A673 (cell line): ENCODE data around the gene SPATA16. TPM values are rescaled to one million over a fixed set of nuclear protein-coding genes. Genes with fewer than 3 reads are reported as not detected.

ENCODE experiments used
- BruUV-seq: library from RNA; stranded (reverse); fragments of 400-500 nt; replicated peaks from 2 replicates; lab custom pipeline; 2021; lab: Mats Ljungman, UMichigan
- CTCF ChIA-PET: fragments of 300-600 bp; sonication (Branson Sonifier 250); formaldehyde crosslinking; loops from one replicate; lab custom pipeline; 2022; ENCODE audit warnings: antibody characterized with exemption; lab: Charles Lee
- POLR2A ChIA-PET: fragments of 300-600 bp; sonication (Branson Sonifier 250); formaldehyde crosslinking; loops from one replicate; lab custom pipeline; 2022; ENCODE audit warnings: antibody characterized with exemption; ENCODE audit not compliant: low non-redundant PET; lab: Charles Lee
- DNase-seq: peaks from one replicate; pipeline ENCODE4 v3.0.0-alpha.2; 2015; ENCODE audit warnings: low spot score
- H3K27ac ChIP-seq: fragments of 200-600 bp; sonication (generic); 2 replicates; pipeline ENCODE4 v1.5.1; 2016; ENCODE audit warnings: mixed run types, low read depth, mild to moderate bottlenecking, mixed read lengths, antibody characterized with exemption, low read length; ENCODE audit not compliant: poor library complexity, severe bottlenecking
- H3K27me3 ChIP-seq: fragments of 200-600 bp; sonication (generic); replicated peaks from 2 replicates; pipeline ENCODE4 v1.6.1; 2017; ENCODE audit warnings: mixed run types, low read depth, mild to moderate bottlenecking, mixed read lengths, antibody characterized with exemption, low read length; ENCODE audit not compliant: insufficient read depth, poor library complexity
- H3K36me3 ChIP-seq: fragments of 200-600 bp; sonication (generic); 2 replicates; pipeline ENCODE4 v1.6.1; 2016; ENCODE audit warnings: mixed run types, mild to moderate bottlenecking, mixed read lengths, antibody characterized with exemption, low read length; ENCODE audit not compliant: insufficient read depth, poor library complexity, severe bottlenecking
- H3K4me1 ChIP-seq: fragments of 200-600 bp; sonication (generic); 2 replicates; pipeline ENCODE4 v1.6.1; 2017; ENCODE audit warnings: mixed run types, mild to moderate bottlenecking, mixed read lengths, antibody characterized with exemption, low read length; ENCODE audit not compliant: insufficient read depth, poor library complexity, severe bottlenecking
- H3K4me3 ChIP-seq: fragments of 200-600 bp; sonication (generic); 2 replicates; pipeline ENCODE4 v1.5.1; 2016; ENCODE audit warnings: low read depth, mixed run types, mild to moderate bottlenecking, mixed read lengths, low read length; ENCODE audit not compliant: poor library complexity, severe bottlenecking
- H3K9me3 ChIP-seq: fragments of 200-600 bp; sonication (generic); 2 replicates; pipeline ENCODE4 v1.6.1; 2016; ENCODE audit warnings: mixed run types, low read depth, mild to moderate bottlenecking, mixed read lengths, antibody characterized with exemption, low read length; ENCODE audit not compliant: poor library complexity, severe bottlenecking
- EZH2 ChIP-seq: fragments of 200-600 bp; sonication (generic); IDR thresholded peaks from 2 replicates; pipeline ENCODE4 v1.6.1; 2017; ENCODE audit warnings: borderline replicate concordance, low read depth, mild to moderate bottlenecking, mixed read lengths, antibody characterized with exemption, low read length; ENCODE audit not compliant: poor library complexity, severe bottlenecking
- intact Hi-C: fragments of 100-400 bp; cut with micrococcal nuclease; formaldehyde crosslinking; loops from one replicate; pipeline ENCODE4 v1.10.0; 2022; ENCODE audit not compliant: unreplicated experiment
- total RNA-seq: library from RNA; stranded (reverse); gene quantifications from 2 replicates; pipeline ENCODE4 v1.2.3, GENCODE V29; 2021
- TF ChIP-seq, protein P1 (sequence below): fragments of 300-800, 200-600 bp; sonication (generic); conservative IDR thresholded peaks from 2 replicates; pipeline ENCODE4 v1.5.1; 2017; ENCODE audit warnings: low read depth, mild to moderate bottlenecking, antibody characterized with exemption, low read length, moderate library complexity, mixed read lengths

The SPATA16 gene
- total RNA-seq, 1 experiment from 2014 or later = not detected

DNA sequence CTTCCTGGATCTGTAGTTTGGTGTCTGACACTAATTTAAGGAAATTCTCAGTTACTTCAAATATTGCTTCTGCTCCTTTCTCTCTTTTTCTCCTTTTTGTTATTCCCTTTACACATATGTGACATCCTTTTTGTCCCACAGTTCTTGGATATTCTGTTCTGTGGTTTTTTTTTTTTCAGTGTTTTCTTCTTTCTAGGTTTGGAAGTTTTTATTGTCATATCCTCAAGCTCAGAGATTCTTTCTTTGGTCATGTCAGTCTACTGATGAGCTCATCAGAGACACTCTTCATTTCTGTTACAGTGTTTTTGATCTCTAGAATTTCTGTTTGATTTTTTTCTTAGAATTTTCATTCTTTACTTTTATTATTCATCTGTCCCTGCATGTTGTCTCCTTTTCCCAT lies 140.5 kb downstream of the SPATA16 start:
- CTCF ChIA-PET = no interaction called here

GRCh38 chr3:172993412-172993811 lies 147.6 kb downstream of the SPATA16 start:
- BruUV-seq = no TSS peak
- H3K4me1 ChIP-seq = peaks cover 7% of the 10 kb centered on the region
- DNase-seq = no peak
- CTCF ChIA-PET = no interaction called here
- no peaks in the 10 kb centered on the region for H3K27me3 ChIP-seq
- no peak for TF ChIP-seq EZH2
- intact Hi-C loops = no loop called here
- H3K4me3 ChIP-seq = no peak overlapping the region
- H3K36me3 ChIP-seq = no peaks in the 10 kb centered on the region
- no peak overlapping the region for H3K27ac ChIP-seq
- H3K9me3 ChIP-seq = no peaks in the 10 kb centered on the region
- POLR2A ChIA-PET = no interaction called here

More for the DNA sequence above, 140.5 kb downstream of the SPATA16 start:
- no peaks in the 10 kb centered on the region for H3K36me3 ChIP-seq
- no TSS peak for BruUV-seq
- H3K4me1 ChIP-seq = no peaks in the 10 kb centered on the region
- intact Hi-C loops = no loop called here
- no peak overlapping the region for H3K27ac ChIP-seq
- TF ChIP-seq EZH2 = no peak
- TF ChIP-seq, protein P1, sequence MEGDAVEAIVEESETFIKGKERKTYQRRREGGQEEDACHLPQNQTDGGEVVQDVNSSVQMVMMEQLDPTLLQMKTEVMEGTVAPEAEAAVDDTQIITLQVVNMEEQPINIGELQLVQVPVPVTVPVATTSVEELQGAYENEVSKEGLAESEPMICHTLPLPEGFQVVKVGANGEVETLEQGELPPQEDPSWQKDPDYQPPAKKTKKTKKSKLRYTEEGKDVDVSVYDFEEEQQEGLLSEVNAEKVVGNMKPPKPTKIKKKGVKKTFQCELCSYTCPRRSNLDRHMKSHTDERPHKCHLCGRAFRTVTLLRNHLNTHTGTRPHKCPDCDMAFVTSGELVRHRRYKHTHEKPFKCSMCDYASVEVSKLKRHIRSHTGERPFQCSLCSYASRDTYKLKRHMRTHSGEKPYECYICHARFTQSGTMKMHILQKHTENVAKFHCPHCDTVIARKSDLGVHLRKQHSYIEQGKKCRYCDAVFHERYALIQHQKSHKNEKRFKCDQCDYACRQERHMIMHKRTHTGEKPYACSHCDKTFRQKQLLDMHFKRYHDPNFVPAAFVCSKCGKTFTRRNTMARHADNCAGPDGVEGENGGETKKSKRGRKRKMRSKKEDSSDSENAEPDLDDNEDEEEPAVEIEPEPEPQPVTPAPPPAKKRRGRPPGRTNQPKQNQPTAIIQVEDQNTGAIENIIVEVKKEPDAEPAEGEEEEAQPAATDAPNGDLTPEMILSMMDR = no peak
- POLR2A ChIA-PET = no interaction called here
- H3K4me3 ChIP-seq = no peak overlapping the region
- H3K27me3 ChIP-seq = no peaks in the 10 kb centered on the region
- DNase-seq = no peak
- no peaks in the 10 kb centered on the region for H3K9me3 ChIP-seq

GRCh38 chr3:172991424-172991996 lies 149.5 kb downstream of the SPATA16 start:
- no peak for TF ChIP-seq EZH2
- TF ChIP-seq, protein P1 = no peak
- Histone ChIP-seq H3K4me3 (no peak overlapping the region), H3K36me3 (no peaks in the 10 kb centered on the region), H3K27ac (no peak overlapping the region), H3K4me1 (peaks cover 11% of the 10 kb centered on the region), H3K27me3 (no peaks in the 10 kb centered on the region), H3K9me3 (no peaks in the 10 kb centered on the region)
- ChIA-PET CTCF (no interaction called here), POLR2A (interaction anchor here (0.6 kb wide), 1 partner anchor 13 kb away, joined by 4 read pairs; no protein-coding TSS in a partner anchor)
- no TSS peak for BruUV-seq
- no peak for DNase-seq
- intact Hi-C loops = no loop called here

DNA sequence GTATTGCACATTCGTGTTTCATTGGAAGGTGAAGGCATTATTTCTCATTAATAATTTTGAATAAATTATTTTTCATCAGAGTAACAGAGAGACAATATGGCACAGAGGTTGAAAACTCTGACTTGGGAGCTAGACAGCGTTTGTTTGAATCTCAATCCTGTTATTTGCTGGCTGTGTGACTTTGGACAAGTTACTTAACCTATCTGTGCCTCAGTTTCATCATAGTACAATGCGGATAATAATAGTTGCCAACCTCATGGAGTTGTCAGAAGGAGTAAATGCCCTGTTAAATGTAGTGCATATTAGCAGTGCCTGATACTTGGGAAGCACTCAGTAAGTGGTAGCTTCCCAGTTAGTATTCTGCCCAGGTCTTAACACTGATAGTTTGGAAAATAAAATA lies 151.7 kb downstream of the SPATA16 start:
- intact Hi-C loops = loop anchor here (5.0 to 10.0 kb wide), 2 partner anchors 55 to 288 kb away; no protein-coding TSS in a partner anchor
- TF ChIP-seq, protein P1 = no peak
- TF ChIP-seq EZH2 = no peak
- CTCF ChIA-PET = no interaction called here

More for the DNA sequence above, 151.7 kb downstream of the SPATA16 start:
- no TSS peak for BruUV-seq
- Histone ChIP-seq H3K27ac (no peak overlapping the region), H3K9me3 (no peaks in the 10 kb centered on the region), H3K4me1 (peaks cover 11% of the 10 kb centered on the region), H3K4me3 (no peak overlapping the region), H3K27me3 (no peaks in the 10 kb centered on the region), H3K36me3 (no peaks in the 10 kb centered on the region)
- DNase-seq = no peak
- POLR2A ChIA-PET = no interaction called here
